HepG2 (cell line): ENCODE measurements around the gene RPLP2. TPM values are rescaled to one million over a fixed set of nuclear protein-coding genes. Genes with fewer than 3 reads are reported as not detected.

Experiments
- FOXM1 ChIP-seq: sonication (generic); formaldehyde crosslinking; IDR thresholded peaks from 2 replicates; pipeline ENCODE4 v1.5.0; 2020; ENCODE audit warnings: missing genetic modification reagents
- NFKB2 ChIP-seq: sonication (generic); formaldehyde crosslinking; IDR thresholded peaks from 2 replicates; pipeline ENCODE4 v1.4.0; 2020; ENCODE audit warnings: missing genetic modification reagents, borderline replicate concordance
- PAX8 ChIP-seq: sonication (generic); formaldehyde crosslinking; IDR thresholded peaks from 2 replicates; pipeline ENCODE4 v1.8.0; 2022; ENCODE audit warnings: mild to moderate bottlenecking, missing genetic modification reagents, borderline replicate concordance
- ZBTB7B ChIP-seq: sonication (generic); formaldehyde crosslinking; IDR thresholded peaks from 2 replicates; pipeline ENCODE4 v1.4.0; 2020; ENCODE audit warnings: missing genetic modification reagents
- ZNF431 ChIP-seq: sonication (generic); formaldehyde crosslinking; IDR thresholded peaks from 2 replicates; pipeline ENCODE4 v1.9.0; 2022; ENCODE audit warnings: missing genetic modification reagents, low read depth, mild to moderate bottlenecking, borderline replicate concordance
- ZNF709 ChIP-seq: sonication (generic); formaldehyde crosslinking; IDR thresholded peaks from 2 replicates; pipeline ENCODE4 v1.5.0; 2020; ENCODE audit warnings: mild to moderate bottlenecking, missing genetic modification reagents
- polyA plus RNA-seq, 8 experiments: library from polyadenylated mRNA; depleted of rRNA in 3 of 8; stranded (reverse) in 7 of 8; unstranded in 1 of 8; fragments of >200 nt; fragmentation: Illumina TruSeq in 4 of 8; extraction: Trizol in 4 of 8; gene quantifications; 2 replicates each; pipeline versions ENCODE4 v1.2.1 to v1.2.3, GENCODE V29; 2011 to 2016; ENCODE audit warnings: low read depth in 4 of 8, missing spikeins in 1 of 8, mixed read lengths in 1 of 8; ENCODE audit not compliant: insufficient read depth in 1 of 8
- total RNA-seq, 5 experiments: library from RNA; depleted of rRNA; stranded (reverse); fragments of >200 nt; fragmentation: Illumina TruSeq; extraction: Trizol; gene quantifications; 2 replicates each; pipeline ENCODE4 v1.2.3, GENCODE V29; 2016; ENCODE audit warnings: low read depth in 1 of 5
- TF ChIP-seq, protein P1 (sequence below): IDR thresholded peaks from 2 replicates; pipeline ENCODE4 v1.6.1; 2018; ENCODE audit warnings: missing genetic modification reagents
- TF ChIP-seq, protein P2 (sequence below), 2 experiments: sonication (generic) in 1 of 2; formaldehyde crosslinking in 1 of 2; IDR thresholded peaks; 2 replicates each; pipeline versions ENCODE4 v1.4.0 to v1.6.1; 2018 to 2020; ENCODE audit warnings: missing genetic modification reagents in 2 of 2, borderline replicate concordance in 1 of 2, low read depth in 1 of 2, mild to moderate bottlenecking in 1 of 2, missing biosample characterization in 1 of 2
- TF ChIP-seq, protein P3 (sequence below): sonication (generic); formaldehyde crosslinking; IDR thresholded peaks from 2 replicates; pipeline ENCODE4 v1.4.0; 2020; ENCODE audit warnings: missing genetic modification reagents
- TF ChIP-seq, protein P4 (sequence below): IDR thresholded peaks from 2 replicates; pipeline ENCODE4 v1.6.1; 2012; ENCODE audit warnings: low read depth, low read length, improper control_type of control experiment
- TF ChIP-seq, protein P5 (sequence below): sonication (generic); formaldehyde crosslinking; IDR thresholded peaks from 2 replicates; pipeline ENCODE4 v1.4.0; 2020; ENCODE audit warnings: missing genetic modification reagents
- TF ChIP-seq, protein P6 (sequence below): sonication (generic); formaldehyde crosslinking; IDR thresholded peaks from 2 replicates; pipeline ENCODE4 v1.5.0; 2020; ENCODE audit warnings: mild to moderate bottlenecking, missing genetic modification reagents
- TF ChIP-seq, protein P7 (sequence below): sonication (generic); formaldehyde crosslinking; IDR thresholded peaks from 2 replicates; pipeline ENCODE4 v1.8.1; 2022; ENCODE audit warnings: mild to moderate bottlenecking, missing genetic modification reagents

RPLP2 gene
- total and polyA plus RNA-seq, 2 of the 13 experiments (the other 11 are each of a cell fraction or from before 2014, with no cell fraction given), result 978 to 2,106 TPM

DNA sequence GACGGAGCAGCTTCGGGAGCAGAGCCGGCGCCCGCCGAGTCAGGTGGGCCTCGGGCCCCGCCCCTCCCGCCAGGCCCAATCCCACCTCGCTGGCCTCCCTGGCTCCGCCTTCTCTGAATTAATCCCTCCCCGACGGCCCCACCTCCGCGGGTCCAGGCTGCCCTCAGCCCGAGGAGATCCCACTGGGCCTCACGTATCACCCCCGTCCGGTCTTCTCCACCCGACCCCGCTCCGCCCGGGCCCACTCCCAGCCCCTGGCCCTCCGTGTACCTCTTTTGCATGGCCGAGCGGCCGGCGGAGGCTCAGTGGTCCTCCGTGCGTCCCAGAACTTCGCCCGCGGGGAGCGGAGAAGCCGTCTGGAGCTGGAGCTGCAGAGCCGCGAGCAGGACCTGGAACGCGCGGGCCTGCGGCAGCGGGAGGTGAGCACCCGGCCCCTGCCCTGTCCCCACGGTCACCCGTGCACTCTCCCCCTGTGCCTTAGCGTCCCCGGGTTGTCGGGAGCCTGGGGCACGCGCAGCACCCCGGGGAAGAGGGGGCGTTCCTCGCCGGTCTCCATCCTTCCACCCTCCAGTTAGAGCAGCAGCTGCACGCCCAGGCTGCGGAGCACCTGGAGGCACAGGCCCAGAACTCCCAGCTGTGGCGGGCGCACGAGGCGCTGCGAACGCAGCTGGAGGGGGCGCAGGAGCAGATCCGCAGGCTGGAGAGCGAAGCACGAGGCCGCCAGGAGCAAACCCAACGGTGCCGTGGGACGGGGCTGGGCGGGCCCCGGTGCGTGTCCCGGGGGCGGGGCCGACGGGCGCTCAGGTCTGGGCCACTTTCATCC, 20.7 kb downstream of the RPLP2 start (continued):
- TF ChIP-seq, protein P1, sequence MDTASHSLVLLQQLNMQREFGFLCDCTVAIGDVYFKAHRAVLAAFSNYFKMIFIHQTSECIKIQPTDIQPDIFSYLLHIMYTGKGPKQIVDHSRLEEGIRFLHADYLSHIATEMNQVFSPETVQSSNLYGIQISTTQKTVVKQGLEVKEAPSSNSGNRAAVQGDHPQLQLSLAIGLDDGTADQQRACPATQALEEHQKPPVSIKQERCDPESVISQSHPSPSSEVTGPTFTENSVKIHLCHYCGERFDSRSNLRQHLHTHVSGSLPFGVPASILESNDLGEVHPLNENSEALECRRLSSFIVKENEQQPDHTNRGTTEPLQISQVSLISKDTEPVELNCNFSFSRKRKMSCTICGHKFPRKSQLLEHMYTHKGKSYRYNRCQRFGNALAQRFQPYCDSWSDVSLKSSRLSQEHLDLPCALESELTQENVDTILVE (CRISPR knock-in tag), result no peak
- TF ChIP-seq PAX8 (no peak), ZNF431 (CRISPR knock-in tag) (no peak), ZNF709 (CRISPR knock-in tag) (no peak), NFKB2 (CRISPR knock-in tag) (no peak; the same call in 1 of the 2 replicates), FOXM1 (CRISPR knock-in tag) (no peak), ZBTB7B (no peak)
- TF ChIP-seq, protein P2, sequence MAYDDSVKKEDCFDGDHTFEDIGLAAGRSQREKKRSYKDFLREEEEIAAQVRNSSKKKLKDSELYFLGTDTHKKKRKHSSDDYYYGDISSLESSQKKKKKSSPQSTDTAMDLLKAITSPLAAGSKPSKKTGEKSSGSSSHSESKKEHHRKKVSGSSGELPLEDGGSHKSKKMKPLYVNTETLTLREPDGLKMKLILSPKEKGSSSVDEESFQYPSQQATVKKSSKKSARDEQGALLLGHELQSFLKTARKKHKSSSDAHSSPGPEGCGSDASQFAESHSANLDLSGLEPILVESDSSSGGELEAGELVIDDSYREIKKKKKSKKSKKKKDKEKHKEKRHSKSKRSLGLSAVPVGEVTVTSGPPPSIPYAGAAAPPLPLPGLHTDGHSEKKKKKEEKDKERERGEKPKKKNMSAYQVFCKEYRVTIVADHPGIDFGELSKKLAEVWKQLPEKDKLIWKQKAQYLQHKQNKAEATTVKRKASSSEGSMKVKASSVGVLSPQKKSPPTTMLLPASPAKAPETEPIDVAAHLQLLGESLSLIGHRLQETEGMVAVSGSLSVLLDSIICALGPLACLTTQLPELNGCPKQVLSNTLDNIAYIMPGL (CRISPR knock-in tag; IDR thresholded peaks at IDR 0.05; ENCODE audit: borderline replicate concordance in 1 of 2, low read depth in 1 of 2), result peak in 1 of 2 experiments; percentile 11; a peak in 1 of 4 replicates
- TF ChIP-seq, protein P3, sequence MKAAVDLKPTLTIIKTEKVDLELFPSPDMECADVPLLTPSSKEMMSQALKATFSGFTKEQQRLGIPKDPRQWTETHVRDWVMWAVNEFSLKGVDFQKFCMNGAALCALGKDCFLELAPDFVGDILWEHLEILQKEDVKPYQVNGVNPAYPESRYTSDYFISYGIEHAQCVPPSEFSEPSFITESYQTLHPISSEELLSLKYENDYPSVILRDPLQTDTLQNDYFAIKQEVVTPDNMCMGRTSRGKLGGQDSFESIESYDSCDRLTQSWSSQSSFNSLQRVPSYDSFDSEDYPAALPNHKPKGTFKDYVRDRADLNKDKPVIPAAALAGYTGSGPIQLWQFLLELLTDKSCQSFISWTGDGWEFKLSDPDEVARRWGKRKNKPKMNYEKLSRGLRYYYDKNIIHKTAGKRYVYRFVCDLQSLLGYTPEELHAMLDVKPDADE (CRISPR knock-in tag), result no peak
- TF ChIP-seq, protein P4, sequence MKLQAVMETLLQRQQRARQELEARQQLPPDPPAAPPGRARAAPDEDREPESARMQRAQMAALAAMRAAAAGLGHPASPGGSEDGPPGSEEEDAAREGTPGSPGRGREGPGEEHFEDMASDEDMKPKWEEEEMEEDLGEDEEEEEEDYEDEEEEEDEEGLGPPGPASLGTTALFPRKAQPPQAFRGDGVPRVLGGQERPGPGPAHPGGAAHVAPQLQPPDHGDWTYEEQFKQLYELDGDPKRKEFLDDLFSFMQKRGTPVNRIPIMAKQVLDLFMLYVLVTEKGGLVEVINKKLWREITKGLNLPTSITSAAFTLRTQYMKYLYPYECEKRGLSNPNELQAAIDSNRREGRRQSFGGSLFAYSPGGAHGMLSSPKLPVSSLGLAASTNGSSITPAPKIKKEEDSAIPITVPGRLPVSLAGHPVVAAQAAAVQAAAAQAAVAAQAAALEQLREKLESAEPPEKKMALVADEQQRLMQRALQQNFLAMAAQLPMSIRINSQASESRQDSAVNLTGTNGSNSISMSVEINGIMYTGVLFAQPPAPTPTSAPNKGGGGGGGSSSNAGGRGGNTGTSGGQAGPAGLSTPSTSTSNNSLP, result no peak
- TF ChIP-seq, protein P5, sequence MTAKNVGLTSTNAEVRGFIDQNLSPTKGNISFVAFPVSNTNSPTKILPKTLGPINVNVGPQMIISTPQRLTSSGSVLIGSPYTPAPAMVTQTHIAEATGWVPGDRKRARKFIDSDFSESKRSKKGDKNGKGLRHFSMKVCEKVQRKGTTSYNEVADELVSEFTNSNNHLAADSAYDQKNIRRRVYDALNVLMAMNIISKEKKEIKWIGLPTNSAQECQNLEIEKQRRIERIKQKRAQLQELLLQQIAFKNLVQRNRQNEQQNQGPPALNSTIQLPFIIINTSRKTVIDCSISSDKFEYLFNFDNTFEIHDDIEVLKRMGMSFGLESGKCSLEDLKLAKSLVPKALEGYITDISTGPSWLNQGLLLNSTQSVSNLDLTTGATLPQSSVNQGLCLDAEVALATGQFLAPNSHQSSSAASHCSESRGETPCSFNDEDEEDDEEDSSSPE (CRISPR knock-in tag), result peak; percentile 46; the same call in 1 of the 2 replicates
- TF ChIP-seq, protein P6, sequence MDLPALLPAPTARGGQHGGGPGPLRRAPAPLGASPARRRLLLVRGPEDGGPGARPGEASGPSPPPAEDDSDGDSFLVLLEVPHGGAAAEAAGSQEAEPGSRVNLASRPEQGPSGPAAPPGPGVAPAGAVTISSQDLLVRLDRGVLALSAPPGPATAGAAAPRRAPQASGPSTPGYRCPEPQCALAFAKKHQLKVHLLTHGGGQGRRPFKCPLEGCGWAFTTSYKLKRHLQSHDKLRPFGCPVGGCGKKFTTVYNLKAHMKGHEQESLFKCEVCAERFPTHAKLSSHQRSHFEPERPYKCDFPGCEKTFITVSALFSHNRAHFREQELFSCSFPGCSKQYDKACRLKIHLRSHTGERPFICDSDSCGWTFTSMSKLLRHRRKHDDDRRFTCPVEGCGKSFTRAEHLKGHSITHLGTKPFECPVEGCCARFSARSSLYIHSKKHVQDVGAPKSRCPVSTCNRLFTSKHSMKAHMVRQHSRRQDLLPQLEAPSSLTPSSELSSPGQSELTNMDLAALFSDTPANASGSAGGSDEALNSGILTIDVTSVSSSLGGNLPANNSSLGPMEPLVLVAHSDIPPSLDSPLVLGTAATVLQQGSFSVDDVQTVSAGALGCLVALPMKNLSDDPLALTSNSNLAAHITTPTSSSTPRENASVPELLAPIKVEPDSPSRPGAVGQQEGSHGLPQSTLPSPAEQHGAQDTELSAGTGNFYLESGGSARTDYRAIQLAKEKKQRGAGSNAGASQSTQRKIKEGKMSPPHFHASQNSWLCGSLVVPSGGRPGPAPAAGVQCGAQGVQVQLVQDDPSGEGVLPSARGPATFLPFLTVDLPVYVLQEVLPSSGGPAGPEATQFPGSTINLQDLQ (CRISPR knock-in tag), result no peak
- TF ChIP-seq, protein P7, sequence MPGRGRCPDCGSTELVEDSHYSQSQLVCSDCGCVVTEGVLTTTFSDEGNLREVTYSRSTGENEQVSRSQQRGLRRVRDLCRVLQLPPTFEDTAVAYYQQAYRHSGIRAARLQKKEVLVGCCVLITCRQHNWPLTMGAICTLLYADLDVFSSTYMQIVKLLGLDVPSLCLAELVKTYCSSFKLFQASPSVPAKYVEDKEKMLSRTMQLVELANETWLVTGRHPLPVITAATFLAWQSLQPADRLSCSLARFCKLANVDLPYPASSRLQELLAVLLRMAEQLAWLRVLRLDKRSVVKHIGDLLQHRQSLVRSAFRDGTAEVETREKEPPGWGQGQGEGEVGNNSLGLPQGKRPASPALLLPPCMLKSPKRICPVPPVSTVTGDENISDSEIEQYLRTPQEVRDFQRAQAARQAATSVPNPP (CRISPR knock-in tag), result no peak
